GM21619 (cell line): ENCODE results near the gene NKX2-8.
A peak's percentile ranks its signal among the peaks of the same experiment; 100 is the strongest.

Source experiments
- ATAC-seq: cut with Tn5 transposase; IDR thresholded peaks from one replicate; pipeline ENCODE4 v1.9.1; 2021; ENCODE audit not compliant: unreplicated experiment

Gene NKX2-8

DNA sequence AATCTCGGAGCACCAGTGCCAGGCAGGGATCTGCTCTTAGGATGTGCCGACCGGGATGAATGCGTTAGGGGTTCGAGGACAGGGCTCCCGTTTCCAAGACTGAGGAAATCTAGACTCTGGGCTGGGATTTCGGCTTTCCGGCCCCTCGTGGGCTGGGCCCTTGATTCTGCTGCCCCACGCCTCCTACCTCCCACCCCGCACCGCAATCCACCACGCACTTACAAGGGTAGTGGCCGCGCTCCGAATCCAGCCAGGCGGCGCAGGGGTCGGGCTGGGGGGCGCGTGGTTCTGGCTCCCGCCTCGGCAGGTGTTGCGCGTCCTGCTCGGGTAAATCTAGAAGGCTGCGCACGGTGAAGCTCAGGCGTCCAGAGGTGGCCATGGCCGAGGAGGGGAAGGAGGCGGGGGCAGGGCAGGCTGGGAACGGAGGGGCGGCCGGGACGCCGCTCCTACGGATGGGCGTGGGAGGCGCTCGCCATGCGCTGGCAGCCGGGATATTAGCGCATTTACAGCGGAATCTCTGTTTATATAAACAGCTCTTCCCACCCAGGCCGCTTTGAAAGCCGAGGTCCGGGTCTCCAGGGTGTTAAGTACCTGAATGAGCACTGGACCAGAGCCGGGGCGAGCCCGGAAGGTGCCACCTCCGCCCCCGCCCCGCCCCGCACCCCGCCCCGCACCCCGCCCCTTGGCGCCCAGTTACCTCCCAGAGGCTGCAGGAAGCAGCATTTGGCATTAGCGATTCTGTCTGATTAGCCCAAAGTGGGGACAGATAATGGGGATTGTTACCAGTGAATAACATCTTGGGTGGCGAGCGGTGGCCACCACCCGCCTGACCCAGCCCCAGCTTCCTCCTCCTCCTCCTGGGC, at the start of gene NKX2-8:
Gene NKX2-8 (minus strand): TSS at position 604 of the 863 bp plus-strand sequence. CDS start 225 bp downstream, at position 379.
- no peak for ATAC-seq

GRCh38 chr14:36627981-36628380, 45.6 kb upstream of the NKX2-8 start:
- no peak for ATAC-seq

- ATAC-seq = no peak
Observed at GRCh38 chr14:36626151-36626550, 43.7 kb upstream of the NKX2-8 start.

DNA sequence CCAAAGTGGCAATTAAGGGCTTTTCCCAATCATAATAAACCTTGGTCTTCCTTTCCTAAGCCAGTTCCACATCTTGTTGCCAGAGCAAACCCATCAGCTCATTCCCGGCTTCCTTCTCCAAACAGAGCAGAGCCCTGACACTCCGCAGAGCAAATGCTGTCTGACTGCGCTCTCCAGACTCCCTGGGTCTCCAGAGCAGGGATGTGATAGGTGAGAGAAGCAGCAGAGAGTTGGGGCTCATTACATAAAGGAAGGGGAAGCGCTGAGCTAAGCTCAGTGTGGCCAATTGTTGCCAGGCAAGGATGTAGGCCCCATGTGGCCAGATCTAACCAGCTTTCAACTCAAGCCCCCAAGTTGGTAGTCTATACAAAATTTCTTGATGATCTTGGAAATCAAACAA, 43.0 kb upstream of the NKX2-8 start:
- no peak for ATAC-seq

DNA sequence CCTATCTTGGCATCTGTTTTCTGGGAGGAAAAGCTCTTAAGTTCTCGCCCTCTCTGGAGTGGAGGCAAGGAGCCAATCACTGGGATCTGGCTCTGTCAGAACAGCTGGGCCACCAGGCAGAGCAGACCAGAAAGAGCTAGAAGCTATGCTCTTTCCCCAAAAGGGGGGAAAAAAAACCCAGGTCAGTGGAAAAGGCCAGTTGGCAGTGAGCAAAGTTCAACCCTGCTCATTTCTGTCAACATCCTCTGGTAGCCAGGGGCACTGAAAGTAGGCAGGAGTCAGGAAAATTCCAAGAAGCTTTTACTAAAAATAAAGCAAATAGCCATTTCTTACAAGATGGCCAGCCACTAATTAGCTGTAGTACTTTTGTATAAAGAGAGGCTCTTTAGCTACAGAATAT, 42.6 kb upstream of the NKX2-8 start:
- ATAC-seq = no peak

DNA sequence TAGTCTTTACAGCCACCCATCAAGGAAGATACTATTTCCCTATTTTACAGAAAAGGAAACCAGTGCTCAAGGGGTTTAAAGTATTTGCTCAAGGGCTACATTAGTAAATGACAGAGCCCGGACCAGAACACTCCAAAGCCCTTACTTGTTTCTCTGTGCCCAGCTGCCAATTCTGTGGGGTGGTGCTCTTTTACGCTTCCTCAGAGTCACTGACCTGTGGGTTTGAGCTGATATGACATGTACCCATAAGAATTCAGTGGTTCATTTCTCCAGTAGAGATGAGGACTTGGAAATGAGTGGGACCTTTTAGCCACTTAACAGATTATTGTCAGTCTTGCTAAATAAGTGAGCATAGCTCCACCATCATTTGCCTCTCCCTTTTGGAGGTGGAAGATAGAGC, 37.4 kb upstream of the NKX2-8 start:
- ATAC-seq = no peak

GRCh38 chr14:36619131-36619530, 36.7 kb upstream of the NKX2-8 start:
- ATAC-seq = no peak

DNA sequence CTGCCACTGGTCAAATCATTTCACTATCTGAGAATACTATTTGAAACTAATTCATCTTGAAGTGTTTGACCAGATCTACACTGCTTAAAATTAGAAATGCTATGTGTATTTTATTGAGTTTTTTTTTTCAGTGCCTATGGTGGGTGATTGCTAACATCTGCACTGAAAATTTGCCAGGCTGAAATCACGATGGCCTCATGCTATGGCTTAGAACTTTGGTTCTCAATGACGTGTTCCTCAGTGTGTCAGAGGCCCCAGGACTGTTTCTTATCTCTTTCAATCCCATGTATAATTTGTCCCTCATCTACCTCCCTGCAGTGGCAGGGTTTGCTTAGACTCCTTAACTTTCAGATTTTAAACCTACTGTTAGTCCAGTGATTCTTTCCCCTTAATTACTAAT, 36.2 kb upstream of the NKX2-8 start:
- ATAC-seq = no peak

DNA sequence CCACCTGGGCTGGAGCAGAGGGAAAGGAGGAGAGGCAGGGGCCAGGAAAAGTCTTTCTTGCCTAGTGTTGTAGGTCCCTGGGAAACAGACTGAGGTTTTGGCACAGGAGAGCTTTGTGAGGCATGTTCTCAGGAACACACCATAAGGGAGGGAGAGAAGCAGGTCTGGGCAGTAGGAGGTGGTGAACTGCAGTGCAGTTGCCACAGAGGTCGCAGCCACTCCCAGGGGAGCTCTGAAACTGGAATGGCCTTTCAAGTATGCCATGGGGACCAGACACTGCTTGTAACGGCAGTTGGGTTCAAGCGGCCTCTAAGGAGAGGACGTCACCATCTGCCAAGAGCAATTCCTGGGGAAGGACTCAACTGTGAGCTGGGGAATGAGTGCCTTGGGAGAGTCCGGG, 35.4 kb upstream of the NKX2-8 start:
- ATAC-seq = no peak

- no peak for ATAC-seq
Observed at GRCh38 chr14:36605506-36605857, 23.1 kb upstream of the NKX2-8 start.

DNA sequence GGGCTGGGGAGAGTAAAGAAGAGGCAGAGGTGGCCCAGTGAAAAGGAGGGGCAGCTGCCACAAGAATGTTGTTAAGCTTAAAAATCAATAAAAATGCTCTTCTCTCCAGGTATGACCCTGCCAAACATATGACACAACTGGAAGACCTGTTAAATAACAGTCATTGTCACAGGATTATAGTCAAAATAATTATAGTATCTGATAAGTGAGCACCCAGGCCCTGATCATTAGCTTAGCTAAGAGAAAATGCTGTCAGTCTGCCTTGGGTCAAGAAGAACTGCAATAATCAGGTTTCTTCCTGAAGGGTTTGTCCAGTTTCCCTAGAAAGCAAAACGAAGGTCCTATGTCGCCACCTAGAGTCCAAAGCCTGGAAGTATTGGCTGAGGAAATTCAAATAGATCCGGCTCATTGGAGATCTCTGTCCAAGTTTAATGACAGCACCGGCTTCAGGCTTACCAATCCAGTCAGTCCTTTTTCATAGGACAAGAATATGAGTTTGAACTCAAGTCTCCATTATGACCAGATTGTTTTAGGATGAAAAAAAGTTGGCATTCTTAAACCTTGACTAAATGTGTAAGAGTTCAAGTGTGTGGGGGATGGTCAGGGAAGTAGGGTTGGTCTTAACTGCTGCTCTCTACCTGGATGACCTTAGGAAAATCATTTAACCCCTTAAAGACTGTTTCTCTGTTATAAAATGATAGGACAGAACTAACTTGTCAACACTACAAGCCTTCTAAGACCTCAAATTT, 22.5 kb upstream of the NKX2-8 start:
- peak; percentile 90 for ATAC-seq

- ATAC-seq = no peak
Observed at GRCh38 chr14:36600431-36600830, 18.0 kb upstream of the NKX2-8 start.

GRCh38 chr14:36591482-36591881, 9.1 kb upstream of the NKX2-8 start:
- no peak for ATAC-seq

DNA sequence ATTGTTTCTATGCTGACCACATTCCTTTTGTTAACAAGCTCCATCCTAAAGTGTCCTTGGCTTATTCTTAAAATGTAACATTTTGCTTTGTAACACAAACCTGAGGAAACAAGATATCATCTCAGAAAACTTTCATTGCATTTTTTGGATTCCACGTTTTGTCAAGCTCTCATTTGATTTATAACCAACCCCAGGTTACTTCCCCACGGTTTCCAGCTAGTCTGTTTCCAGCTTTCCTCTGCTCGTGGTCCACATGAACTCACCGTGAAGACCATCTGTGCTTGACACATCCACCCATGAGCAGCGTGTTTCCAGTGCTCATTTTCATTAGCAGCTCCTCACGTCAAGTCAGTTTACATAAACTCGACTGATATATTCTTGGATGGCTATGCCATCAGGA, 6.4 kb upstream of the NKX2-8 start:
- ATAC-seq = no peak

- ATAC-seq = no peak
Observed at GRCh38 chr14:36588119-36588518, 5.7 kb upstream of the NKX2-8 start.

GRCh38 chr14:36585100-36585499, 2.7 kb upstream of the NKX2-8 start:
- ATAC-seq = no peak

- no peak for ATAC-seq
Observed at GRCh38 chr14:36583893-36584811, 1.7 kb upstream of the NKX2-8 start.

DNA sequence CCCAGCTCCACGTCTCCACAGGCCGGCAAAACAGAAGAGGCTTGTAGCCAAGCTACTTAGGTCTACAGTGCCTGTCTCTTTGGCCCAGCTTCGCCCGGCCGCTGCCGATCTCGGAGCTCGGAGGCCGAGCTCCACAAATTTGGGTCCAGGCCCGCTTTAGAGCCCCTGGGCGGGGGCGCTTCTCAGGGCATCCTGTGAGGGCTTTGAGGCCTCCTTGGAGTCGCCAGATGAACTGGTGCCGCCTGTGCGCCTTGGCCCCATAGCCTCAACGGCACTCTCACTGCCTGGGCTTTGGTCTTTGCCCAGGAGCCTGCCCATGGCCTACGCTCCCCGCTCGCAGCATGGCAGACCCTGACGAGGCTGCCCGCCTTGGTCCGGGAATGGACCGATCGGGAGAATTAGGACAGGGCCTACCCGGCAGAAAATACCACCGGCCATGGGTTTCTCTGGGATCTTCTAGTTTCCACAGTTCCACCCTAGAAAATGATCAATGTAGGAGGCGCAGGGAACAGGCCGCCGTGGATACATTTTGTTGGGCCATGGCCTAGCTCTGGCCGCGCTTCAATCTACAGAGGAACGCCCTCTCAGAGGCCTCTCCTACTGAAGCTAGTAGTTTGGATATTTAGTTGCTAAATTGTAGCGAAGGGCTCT, 953 bp upstream of the NKX2-8 start:
- no peak for ATAC-seq

GRCh38 chr14:36582874-36583241, 444 bp upstream of the NKX2-8 start:
- ATAC-seq = no peak

DNA sequence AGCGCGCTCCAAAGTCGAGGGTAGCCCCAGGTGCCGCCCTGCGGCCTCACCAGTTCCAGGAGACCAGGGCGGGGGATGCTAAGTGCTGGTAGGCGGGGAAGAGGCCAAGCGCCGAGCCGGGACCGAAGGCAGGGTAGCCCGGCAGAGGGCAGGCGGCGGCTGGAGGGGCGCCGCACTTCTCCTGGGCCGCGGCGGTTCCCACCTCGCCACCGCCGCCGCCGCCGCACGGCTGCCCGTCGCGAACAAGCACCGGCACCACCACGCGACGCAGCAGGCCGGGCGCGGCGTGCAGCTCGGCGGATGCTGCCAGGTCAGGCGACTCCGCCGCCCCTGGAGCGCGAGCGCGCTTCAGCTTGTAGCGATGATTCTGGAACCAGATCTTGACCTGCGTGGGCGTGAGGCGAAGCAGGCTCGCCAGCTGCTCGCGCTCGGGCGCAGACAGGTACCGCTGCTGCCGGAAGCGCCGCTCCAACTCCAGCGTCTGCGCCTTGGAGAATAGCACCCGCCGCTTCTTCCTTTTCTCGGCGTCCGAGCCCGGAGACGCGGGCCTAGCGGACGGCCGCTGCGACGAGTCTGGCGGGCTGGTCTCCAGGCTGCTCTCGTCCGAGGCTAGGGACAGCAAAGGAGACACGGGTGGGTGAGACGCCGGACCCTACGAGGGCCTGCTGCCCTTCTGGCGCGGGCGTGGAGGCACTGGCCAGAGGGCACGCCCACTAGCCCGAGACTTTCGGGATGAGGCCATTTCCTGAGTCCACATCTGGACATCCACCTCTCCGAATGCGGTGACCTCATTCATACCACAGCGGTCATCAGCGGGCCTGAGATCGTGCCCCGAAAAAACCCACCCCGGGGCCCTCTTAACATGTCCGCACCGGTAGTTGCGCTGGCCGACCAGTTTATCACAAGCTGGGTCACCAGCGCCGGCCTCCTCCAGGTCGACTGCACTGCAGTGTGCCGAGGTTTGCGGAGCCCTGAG, 1.3 kb downstream of the NKX2-8 start:
- ATAC-seq = no peak
